SU-DHL-6 (cell line): ENCODE data around the gene SPRR1A.
"Not testable (repeated sequence)": the region's sequence is repeated elsewhere in the genome, so short reads cannot be mapped to it uniquely, and the experiment has no call there.

Experiments used
- H2AFZ ChIP-seq: fragments of 200-600 bp; sonication (generic); 2 replicates; pipeline ENCODE4 v1.6.1; 2014; ENCODE audit warnings: low read depth, mild to moderate bottlenecking, moderate library complexity, mixed read lengths, antibody characterized with exemption, low read length; ENCODE audit not compliant: severe bottlenecking
- H3F3A ChIP-seq: fragments of 200-600 bp; shearing (Covaris generic); 2 replicates; pipeline ENCODE4 v1.6.0; 2016; ENCODE audit warnings: antibody characterized with exemption, mild to moderate bottlenecking; ENCODE audit not compliant: insufficient read depth
- H3K27ac ChIP-seq: fragments of 200-600 bp; sonication (generic); 2 replicates; pipeline ENCODE4 v1.5.1; 2016; ENCODE audit warnings: low read depth, mild to moderate bottlenecking, low read length, moderate library complexity, mixed read lengths
- H3K27me3 ChIP-seq: fragments of 200-600 bp; sonication (generic), shearing (Covaris generic); 2 replicates; pipeline ENCODE4 v1.6.0; 2014; ENCODE audit warnings: mild to moderate bottlenecking, low read length
- H3K36me3 ChIP-seq: fragments of 200-600 bp; sonication (generic); 2 replicates; pipeline ENCODE4 v1.6.1; 2014; ENCODE audit warnings: mild to moderate bottlenecking, low read length, mixed read lengths
- H3K4me2 ChIP-seq: fragments of 300-600, 200-600 bp; shearing (Covaris generic), sonication (generic); 2 replicates; pipeline ENCODE4 v1.6.0; 2014; ENCODE audit warnings: low read length, low read depth, mild to moderate bottlenecking; ENCODE audit not compliant: poor library complexity, severe bottlenecking
- H3K4me3 ChIP-seq: fragments of 200-600 bp; sonication (generic); 2 replicates; pipeline ENCODE4 v1.5.1; 2014; ENCODE audit warnings: antibody characterized with exemption, low read length, mild to moderate bottlenecking, mixed read lengths; ENCODE audit not compliant: insufficient read depth, poor library complexity, severe bottlenecking
- H3K79me2 ChIP-seq: fragments of 200-600 bp; sonication (generic); 2 replicates; pipeline ENCODE4 v1.6.1; 2014; ENCODE audit warnings: mild to moderate bottlenecking, low read length, moderate library complexity; ENCODE audit not compliant: insufficient read depth
- H3K9ac ChIP-seq: fragments of 200-600 bp; sonication (generic); 2 replicates; pipeline ENCODE4 v1.7.0; 2014; ENCODE audit warnings: mild to moderate bottlenecking, low read length
- H3K9me2 ChIP-seq: fragments of 200-600 bp; sonication (generic); replicated peaks from 2 replicates; pipeline ENCODE4 v1.6.1; 2014; ENCODE audit warnings: low read length; ENCODE audit not compliant: insufficient read depth
- H3K9me3 ChIP-seq: fragments of 200-600 bp; sonication (generic); 2 replicates; pipeline ENCODE4 v1.6.1; 2014; ENCODE audit warnings: low read length, mixed read lengths; ENCODE audit not compliant: insufficient read depth
- H4K20me1 ChIP-seq: fragments of 200-600 bp; sonication (generic); 2 replicates; pipeline ENCODE4 v1.6.1; 2014; ENCODE audit warnings: low read depth, mild to moderate bottlenecking, antibody characterized with exemption, low read length, moderate library complexity, mixed read lengths
- CTCF ChIP-seq: fragments of 200-600 bp; sonication (generic); IDR thresholded peaks from one replicate; pipeline ENCODE4 v1.5.1; 2017; ENCODE audit warnings: antibody characterized with exemption, mild to moderate bottlenecking, low read length, moderate library complexity; ENCODE audit not compliant: insufficient read depth, poor library complexity, severe bottlenecking
- EZH2phosphoT487 ChIP-seq: fragments of 200-600 bp; sonication (generic), shearing (Covaris generic); conservative IDR thresholded peaks from 2 replicates; pipeline ENCODE4 v1.6.1; 2018; ENCODE audit warnings: mild to moderate bottlenecking, antibody characterized with exemption, low read length, moderate library complexity, mixed read lengths

Gene SPRR1A

GRCh38 chr1:153000294-153000693 lies 16.4 kb downstream of the SPRR1A start:
- Histone ChIP-seq H3K4me2 (no peak overlapping the region), H3K79me2 (no peaks in the 10 kb centered on the region), H3K27ac (no peak overlapping the region)

GRCh38 chr1:153001382-153001781 lies 17.5 kb downstream of the SPRR1A start, which contains the start of gene SPRR3:
Gene SPRR3, plus strand, starts transcription at chr1:153001749. Its CDS starts 1,272 bp downstream, at chr1:153003021.
- Histone ChIP-seq H3K9me2 (no peaks in the 10 kb centered on the region), H2AFZ (no peak within 1 kb of the TSS), H3K4me3 (no peak within 1 kb of the TSS), H3K27me3 (no peaks in the 10 kb centered on the region), H3K9ac (no peak within 1 kb of the TSS), H3K36me3 (no peaks in the 10 kb centered on the region), H3K27ac (no peak within 1 kb of the TSS), H3K4me2 (no peak within 1 kb of the TSS), H3K9me3 (no peaks in the 10 kb centered on the region), H4K20me1 (no peaks in the 10 kb centered on the region), H3K79me2 (no peaks in the 10 kb centered on the region), H3F3A (no peaks in the 10 kb centered on the region)
- no peak for TF ChIP-seq EZH2phosphoT487
- no peak for TF ChIP-seq CTCF

More at GRCh38 chr1:153000294-153000693, 16.4 kb downstream of the SPRR1A start:
- Histone ChIP-seq H3K9ac (no peak overlapping the region), H4K20me1 (no peaks in the 10 kb centered on the region), H3K9me3 (no peaks in the 10 kb centered on the region), H3K36me3 (no peaks in the 10 kb centered on the region), H3K27me3 (no peaks in the 10 kb centered on the region), H3F3A (no peaks in the 10 kb centered on the region), H3K4me3 (no peak overlapping the region), H3K9me2 (no peaks in the 10 kb centered on the region), H2AFZ (no peak overlapping the region)
- TF ChIP-seq EZH2phosphoT487, result no peak
- no peak for TF ChIP-seq CTCF

- H3K27me3 ChIP-seq, H3K9me3 ChIP-seq, H3K9me2 ChIP-seq, H4K20me1 ChIP-seq, H3K4me3 ChIP-seq, H3K9ac ChIP-seq, H2AFZ ChIP-seq, H3K4me2 ChIP-seq, H3K27ac ChIP-seq, H3F3A ChIP-seq, H3K79me2 ChIP-seq, H3K36me3 ChIP-seq: not testable (repeated sequence)
Measured at GRCh38 chr1:153011235-153011758, 27.4 kb downstream of the SPRR1A start.

- not testable (repeated sequence) for H3K27ac ChIP-seq
Measured at GRCh38 chr1:153021829-153022228, 37.9 kb downstream of the SPRR1A start.

GRCh38 chr1:153022340-153022739 lies 38.5 kb downstream of the SPRR1A start:
- not testable (repeated sequence) for H3K9ac ChIP-seq, H3K4me2 ChIP-seq, H3F3A ChIP-seq, H3K36me3 ChIP-seq, H4K20me1 ChIP-seq, H3K9me3 ChIP-seq, H3K27ac ChIP-seq, H3K27me3 ChIP-seq, H3K4me3 ChIP-seq, H3K9me2 ChIP-seq, H2AFZ ChIP-seq, H3K79me2 ChIP-seq

More at GRCh38 chr1:153021829-153022228, 37.9 kb downstream of the SPRR1A start:
- not testable (repeated sequence) for H3K4me2 ChIP-seq, H3K9me2 ChIP-seq, H3K36me3 ChIP-seq, H3K79me2 ChIP-seq, H3K27me3 ChIP-seq, H2AFZ ChIP-seq, H3K9ac ChIP-seq, H3K9me3 ChIP-seq, H4K20me1 ChIP-seq, H3F3A ChIP-seq, H3K4me3 ChIP-seq
